GM21576 (cell line): ENCODE measurements around the gene CAPN11.

Experiments used
- ATAC-seq: cut with Tn5 transposase; IDR thresholded peaks from one replicate; pipeline ENCODE4 v1.9.1; 2021; ENCODE audit warnings: mild to moderate bottlenecking, moderate library complexity; ENCODE audit not compliant: unreplicated experiment

The CAPN11 gene

GRCh38 chr6:44152533-44152932, 6.1 kb upstream of the CAPN11 start:
- ATAC-seq = no peak

GRCh38 chr6:44154067-44154466, 4.6 kb upstream of the CAPN11 start:
- ATAC-seq = no peak

GRCh38 chr6:44156494-44157151, 2.0 kb upstream of the CAPN11 start:
- ATAC-seq = no peak

- ATAC-seq = no peak
These were observed 1.5 kb upstream of the CAPN11 start for GRCh38 chr6:44157152-44157521.

- ATAC-seq = no peak
These were observed 3.3 kb downstream of the CAPN11 start for GRCh38 chr6:44161997-44162338.

GRCh38 chr6:44162876-44163625, 4.4 kb downstream of the CAPN11 start:
- no peak for ATAC-seq

- no peak for ATAC-seq
These were observed 7.5 kb downstream of the CAPN11 start for GRCh38 chr6:44166116-44166515.

GRCh38 chr6:44166591-44167184, 8.1 kb downstream of the CAPN11 start:
- ATAC-seq = no peak

- no peak for ATAC-seq
These were observed 8.9 kb downstream of the CAPN11 start for GRCh38 chr6:44167567-44167966.

GRCh38 chr6:44169154-44169553, 10.5 kb downstream of the CAPN11 start:
- ATAC-seq = no peak

GRCh38 chr6:44169886-44170570, 11.4 kb downstream of the CAPN11 start:
- no peak for ATAC-seq

- no peak for ATAC-seq
These were observed 13.4 kb downstream of the CAPN11 start for GRCh38 chr6:44171899-44172546.

- ATAC-seq = no peak
These were observed 14.3 kb downstream of the CAPN11 start for GRCh38 chr6:44172731-44173500.

- no peak for ATAC-seq
These were observed 17.6 kb downstream of the CAPN11 start for GRCh38 chr6:44176130-44176761.

GRCh38 chr6:44176762-44177509, 18.3 kb downstream of the CAPN11 start:
- peak; percentile 45 for ATAC-seq

- ATAC-seq = no peak
These were observed 19.2 kb downstream of the CAPN11 start for GRCh38 chr6:44177691-44178423.

GRCh38 chr6:44178424-44179071, 19.9 kb downstream of the CAPN11 start:
- ATAC-seq = no peak

- no peak for ATAC-seq
These were observed 20.5 kb downstream of the CAPN11 start for GRCh38 chr6:44179072-44179536.
